GM23338 (cell line): ENCODE results near the gene ARID3B. TPM values are rescaled to one million over a fixed set of nuclear protein-coding genes. Genes with fewer than 3 reads are reported as not detected.

Experiments
- ATAC-seq: fragments of 200-7000 bp; cut with Tn5 transposase; 3 replicates; pipeline ENCODE4 v1.9.1; 2020
- DNase-seq: peaks from one replicate; pipeline ENCODE4 v3.0.0-alpha.2; 2015; ENCODE audit warnings: low spot score
- H2AFZ ChIP-seq: fragments of 200-600 bp; sonication (generic); 2 replicates; pipeline ENCODE4 v1.8.0; 2016; ENCODE audit warnings: antibody characterized with exemption, mild to moderate bottlenecking, moderate library complexity
- H3F3A ChIP-seq: fragments of 200-600 bp; sonication (generic); replicated peaks from 2 replicates; pipeline ENCODE4 v1.8.0; 2017; ENCODE audit warnings: antibody characterized with exemption, mixed run types, low read depth
- H3K27ac ChIP-seq: fragments of 200-600 bp; sonication (generic); 2 replicates; pipeline ENCODE4 v1.6.1; 2016; ENCODE audit warnings: low read depth
- H3K27me3 ChIP-seq: fragments of 200-600 bp; sonication (generic); 2 replicates; pipeline ENCODE4 v1.8.0; 2016; ENCODE audit warnings: mild to moderate bottlenecking, mixed run types, moderate library complexity; ENCODE audit not compliant: insufficient read depth
- H3K36me3 ChIP-seq: fragments of 200-600 bp; sonication (generic); 2 replicates; pipeline ENCODE4 v1.8.0; 2016; ENCODE audit warnings: mild to moderate bottlenecking; ENCODE audit not compliant: insufficient read depth
- H3K4me1 ChIP-seq: fragments of 200-600 bp; sonication (generic); 2 replicates; pipeline ENCODE4 v1.8.0; 2016; ENCODE audit warnings: mild to moderate bottlenecking, moderate library complexity; ENCODE audit not compliant: insufficient read depth
- H3K4me2 ChIP-seq: fragments of 200-600 bp; sonication (generic); 2 replicates; pipeline ENCODE4 v1.7.1; 2017; ENCODE audit warnings: mixed run types
- H3K4me3 ChIP-seq: fragments of 200-600 bp; sonication (generic); 2 replicates; pipeline ENCODE4 v1.6.1; 2016; ENCODE audit warnings: mixed run types
- H3K79me2 ChIP-seq: fragments of 200-600 bp; sonication (generic); replicated peaks from 2 replicates; pipeline ENCODE4 v1.8.0; 2017; ENCODE audit warnings: mild to moderate bottlenecking; ENCODE audit not compliant: insufficient read depth
- H3K9me2 ChIP-seq: fragments of 200-600 bp; sonication (generic); 2 replicates; pipeline ENCODE4 v1.8.0; 2017; ENCODE audit not compliant: insufficient read depth
- H4K20me1 ChIP-seq: fragments of 200-600 bp; sonication (generic); replicated peaks from 2 replicates; pipeline ENCODE4 v1.8.0; 2017; ENCODE audit warnings: mild to moderate bottlenecking; ENCODE audit not compliant: insufficient read depth
- H3K27ac Mint-ChIP-seq: 2 replicates; pipeline ENCODE4 v1.8.0; 2020; ENCODE audit warnings: inconsistent platforms, mild to moderate bottlenecking, moderate library complexity, mixed read lengths
- H3K27me3 Mint-ChIP-seq: 3 replicates; pipeline ENCODE4 v1.8.0; 2022; ENCODE audit warnings: low read depth, mild to moderate bottlenecking, moderate library complexity, mixed read lengths, inconsistent platforms; ENCODE audit not compliant: insufficient read depth, poor library complexity
- H3K36me3 Mint-ChIP-seq: 3 replicates; pipeline ENCODE4 v1.8.0; 2021; ENCODE audit warnings: low read depth, mild to moderate bottlenecking, inconsistent platforms, moderate library complexity, mixed read lengths
- H3K4me1 Mint-ChIP-seq: 3 replicates; pipeline ENCODE4 v1.8.0; 2020; ENCODE audit warnings: mild to moderate bottlenecking, inconsistent platforms, mixed read lengths
- H3K4me3 Mint-ChIP-seq: 3 replicates; pipeline ENCODE4 v1.8.0; 2021; ENCODE audit warnings: moderate library complexity, mild to moderate bottlenecking, inconsistent platforms, mixed read lengths
- H3K9me3 Mint-ChIP-seq: 3 replicates; pipeline ENCODE4 v1.8.0; 2020; ENCODE audit warnings: moderate library complexity, mild to moderate bottlenecking, inconsistent platforms, mixed read lengths
- ETS1 ChIP-seq: IDR thresholded peaks from 2 replicates; pipeline ENCODE4 v1.6.1; 2016; ENCODE audit warnings: antibody characterized with exemption
- EZH2 ChIP-seq: fragments of 200-600 bp; sonication (generic); IDR thresholded peaks from one replicate; pipeline ENCODE4 v1.8.0; 2017; ENCODE audit warnings: antibody characterized with exemption, mild to moderate bottlenecking, low read depth; ENCODE audit not compliant: unreplicated experiment
- EZH2phosphoT487 ChIP-seq: fragments of 200-600 bp; sonication (generic); IDR thresholded peaks from one replicate; pipeline ENCODE4 v1.8.1; 2018; ENCODE audit warnings: antibody characterized with exemption; ENCODE audit not compliant: unreplicated experiment
- JUNB ChIP-seq: IDR thresholded peaks from one replicate; pipeline ENCODE4 v1.6.1; 2016; ENCODE audit warnings: antibody characterized with exemption; ENCODE audit not compliant: unreplicated experiment
- NANOG ChIP-seq: IDR thresholded peaks from 2 replicates; pipeline ENCODE4 v1.6.1; 2016; ENCODE audit warnings: antibody characterized with exemption, borderline replicate concordance
- ZNF114 ChIP-seq: fragments of 250-450 bp; sonication (Bioruptor Pico); IDR thresholded peaks from 2 replicates; pipeline ENCODE4 v1.5.0; 2020; ENCODE audit warnings: mild to moderate bottlenecking, moderate library complexity
- ZNF331 ChIP-seq: fragments of 250-450 bp; sonication (Bioruptor Pico); IDR thresholded peaks from 2 replicates; pipeline ENCODE4 v1.5.0; 2020; ENCODE audit warnings: low read depth, mild to moderate bottlenecking, moderate library complexity
- ZNF462 ChIP-seq: fragments of 250-450 bp; sonication (Bioruptor Pico); IDR thresholded peaks from 2 replicates; pipeline ENCODE4 v1.5.0; 2020; ENCODE audit warnings: mild to moderate bottlenecking, moderate library complexity
- polyA plus RNA-seq: library from polyadenylated mRNA; unstranded; fragments of >200 nt; fragmentation: Nextera tagmentation; extraction: Ambion mirVana; gene quantifications from 2 replicates; pipeline ENCODE4 v1.2.1, GENCODE V29; 2016
- total RNA-seq: library from RNA; depleted of rRNA; stranded (reverse); fragments of >200 nt; shearing (Covaris generic); gene quantifications from 2 replicates; pipeline ENCODE4 v1.2.3, GENCODE V29; 2014

ARID3B gene
- total and polyA plus RNA-seq, 2 experiments from 2014 or later: 65.5 to 147 TPM

GRCh38 chr15:74627766-74628165, 86.7 kb downstream of the ARID3B start (continued):
- TF ChIP-seq ZNF331 (CRISPR knock-in tag) (no peak), JUNB (no peak), ZNF462 (no peak)

GRCh38 chr15:74628199-74628598, 87.2 kb downstream of the ARID3B start:
- Histone ChIP-seq H3K27me3 (no peaks in the 10 kb centered on the region), H3K4me3 (no peak overlapping the region), H3K4me1 (no peaks in the 10 kb centered on the region), H2AFZ (no peak overlapping the region), H3F3A (0 out of 2 replicates have a peak, but pooled peaks cover 7% of the 10 kb centered on the region), H3K4me2 (no peak overlapping the region), H3K36me3 (peaks cover 12% of the 10 kb centered on the region; the same call in 1 of the 2 replicates), H3K27ac (no peak overlapping the region), H3K79me2 (no peaks in the 10 kb centered on the region), H3K9me2 (no peaks in the 10 kb centered on the region), H4K20me1 (peaks cover 2% of the 10 kb centered on the region)
- H3K9me3 Mint-ChIP-seq: no peaks in the 10 kb centered on the region
- no peak overlapping the region for H3K27ac Mint-ChIP-seq
- TF ChIP-seq ZNF114 (CRISPR knock-in tag) (no peak), NANOG (no peak), EZH2phosphoT487 (no peak), EZH2 (no peak), ETS1 (no peak)
- no peak overlapping the region for H3K4me3 Mint-ChIP-seq
- H3K36me3 Mint-ChIP-seq: peaks cover 68% of the 10 kb centered on the region
- H3K4me1 Mint-ChIP-seq: no peaks in the 10 kb centered on the region
- peaks cover 16% of the 10 kb centered on the region for H3K27me3 Mint-ChIP-seq
- ATAC-seq (no peak), DNase-seq (no peak)
